ENCODE data around the gene GFOD2.

GFOD2 gene

GRCh38 chr16:67731753-67732095 lies 12.6 kb upstream of the GFOD2 start:
- no peak for DNase-seq (ENCODE audit: low read depth)

GRCh38 chr16:67731071-67731752 lies 12.1 kb upstream of the GFOD2 start:
- DNase-seq (ENCODE audit: low read depth), result no peak

- no peak for DNase-seq (ENCODE audit: low read depth)
These were observed 11.2 kb upstream of the GFOD2 start for GRCh38 chr16:67730326-67730725.

DNA sequence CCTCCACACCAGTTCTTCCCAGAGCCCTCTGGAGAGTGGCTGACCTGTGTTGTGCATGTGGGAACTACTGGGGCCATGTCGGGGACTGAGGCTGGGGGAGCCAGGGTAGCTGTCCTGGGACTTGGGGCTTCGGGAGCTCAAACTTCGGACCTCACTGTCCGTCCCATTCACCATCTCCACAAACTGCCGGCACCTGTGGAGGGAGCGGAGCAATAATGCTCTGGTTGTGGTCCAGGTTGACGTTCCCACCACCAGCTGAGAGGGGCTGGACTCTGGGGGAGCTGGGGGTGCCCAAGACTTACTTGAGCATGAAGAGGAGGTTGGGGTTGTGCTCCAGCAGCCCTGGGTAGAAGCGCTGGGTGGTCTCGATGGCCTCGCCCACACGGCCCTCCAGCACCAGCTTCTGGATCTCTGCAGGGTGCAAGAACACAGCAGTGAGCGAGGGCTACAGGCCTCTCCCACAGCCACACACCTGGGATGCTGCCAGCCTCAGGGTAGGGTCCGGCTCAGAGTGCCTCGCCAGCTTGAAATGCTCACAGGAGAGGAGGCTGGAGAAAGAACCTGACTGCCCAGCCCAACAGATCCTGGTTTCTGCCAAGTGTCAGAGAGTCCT lies 10.6 kb upstream of the GFOD2 start:
- DNase-seq (ENCODE audit: low read depth), result no peak

GRCh38 chr16:67727521-67728485 lies 8.7 kb upstream of the GFOD2 start:
- no peak for DNase-seq (ENCODE audit: low read depth)

DNA sequence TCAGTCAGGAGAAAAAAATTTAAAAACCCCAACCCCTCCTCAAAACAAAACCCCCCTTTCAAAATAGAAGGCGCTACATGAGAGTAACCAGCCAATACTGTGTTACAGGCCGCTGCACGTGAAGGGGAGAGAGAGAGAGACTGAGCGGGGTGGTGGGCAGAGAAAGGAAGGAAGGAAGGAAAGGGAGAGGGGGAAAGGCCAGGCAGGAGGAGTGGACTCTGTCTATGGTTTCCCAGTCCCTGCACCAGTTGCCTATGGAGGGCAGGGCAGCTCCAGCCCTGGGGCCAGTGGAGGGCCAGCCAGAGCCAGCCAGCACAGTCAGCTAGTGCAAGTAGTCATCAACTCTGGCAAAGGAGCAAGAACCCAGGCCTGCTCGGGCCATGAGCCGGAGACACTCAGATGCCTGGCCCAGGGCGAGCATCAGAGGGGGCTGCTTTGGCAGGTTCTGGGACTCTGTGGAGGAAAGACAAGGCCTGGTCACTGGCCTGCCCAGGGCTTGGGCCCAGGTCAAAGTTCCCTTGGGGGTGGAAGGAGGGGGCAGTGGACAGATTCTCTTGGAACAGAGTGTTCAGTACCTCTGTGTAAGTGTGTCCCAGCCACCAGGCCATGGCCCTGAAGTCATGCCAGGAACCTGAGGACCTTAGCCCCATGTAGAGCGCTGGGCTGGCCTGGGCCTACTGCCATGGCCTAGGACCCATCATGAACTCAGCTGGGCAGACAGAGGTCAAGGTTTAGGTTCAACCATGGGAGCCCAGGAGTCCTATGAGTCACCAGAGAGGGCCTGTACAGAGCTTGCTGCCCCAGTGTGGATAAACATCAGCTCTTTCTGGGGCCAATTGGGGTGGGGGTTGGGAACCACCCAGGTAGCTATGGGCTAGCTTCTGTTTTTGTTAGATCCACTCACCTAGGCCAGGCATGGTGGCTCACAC lies 7.3 kb upstream of the GFOD2 start:
- DNase-seq (ENCODE audit: low read depth), result no peak

DNA sequence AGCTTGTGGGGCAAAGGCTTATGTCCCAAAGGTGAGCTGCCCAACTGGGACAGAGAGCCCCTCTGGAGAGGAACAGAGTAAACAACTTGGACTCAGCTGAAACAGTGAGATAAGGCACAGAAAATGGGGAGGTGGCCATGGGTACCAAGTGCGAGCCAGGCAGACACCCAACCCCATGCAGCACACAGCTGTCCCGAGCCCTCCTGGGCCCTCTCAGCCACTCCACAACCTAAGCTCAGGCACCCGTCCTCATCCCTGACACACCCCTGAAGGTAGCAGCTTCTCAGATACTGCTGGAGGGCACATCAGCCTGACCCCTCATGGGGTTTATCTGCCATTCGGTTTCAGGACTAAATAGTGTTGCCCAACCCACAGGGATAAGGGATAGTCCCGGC lies 4.8 kb upstream of the GFOD2 start:
- no peak for DNase-seq (ENCODE audit: low read depth)

DNA sequence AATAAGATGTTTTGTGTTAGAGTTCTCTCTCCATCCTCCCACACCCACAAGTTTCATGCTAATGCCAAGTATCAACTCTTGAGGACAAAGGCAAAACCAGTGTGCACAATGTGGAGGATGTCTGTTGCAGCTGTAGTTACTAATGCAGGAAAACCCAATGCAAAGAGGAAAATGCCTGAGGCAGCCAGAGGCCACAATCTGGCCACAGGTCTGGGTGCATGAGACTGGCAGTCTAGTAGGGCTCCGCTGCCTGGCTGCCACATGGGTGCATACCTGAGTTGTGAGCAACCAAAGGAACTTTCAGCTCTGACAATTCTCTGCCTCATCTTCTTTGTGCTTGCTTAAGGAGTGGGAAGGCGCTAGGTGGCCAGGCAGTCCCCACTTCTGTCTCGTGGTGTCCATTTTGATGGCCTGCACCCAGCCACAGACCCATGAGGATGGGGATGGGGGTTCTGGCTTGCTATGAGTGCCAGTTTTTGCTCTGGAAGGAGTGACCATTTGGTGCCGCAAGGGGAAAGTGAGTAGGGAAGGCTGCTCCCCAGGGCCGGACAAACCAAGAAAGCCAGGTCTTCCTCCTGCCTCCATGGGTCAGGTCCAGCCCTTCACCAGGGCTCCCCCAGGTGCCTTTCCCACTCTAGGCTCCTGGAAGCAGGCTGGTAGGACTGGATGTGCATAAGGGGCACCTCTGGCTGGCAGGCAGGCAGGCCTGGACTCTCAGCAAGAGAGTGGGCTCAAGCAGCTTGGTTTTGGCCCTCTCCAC lies 4.2 kb upstream of the GFOD2 start:
- peak; percentile 72 for DNase-seq (ENCODE audit: low read depth)

DNA sequence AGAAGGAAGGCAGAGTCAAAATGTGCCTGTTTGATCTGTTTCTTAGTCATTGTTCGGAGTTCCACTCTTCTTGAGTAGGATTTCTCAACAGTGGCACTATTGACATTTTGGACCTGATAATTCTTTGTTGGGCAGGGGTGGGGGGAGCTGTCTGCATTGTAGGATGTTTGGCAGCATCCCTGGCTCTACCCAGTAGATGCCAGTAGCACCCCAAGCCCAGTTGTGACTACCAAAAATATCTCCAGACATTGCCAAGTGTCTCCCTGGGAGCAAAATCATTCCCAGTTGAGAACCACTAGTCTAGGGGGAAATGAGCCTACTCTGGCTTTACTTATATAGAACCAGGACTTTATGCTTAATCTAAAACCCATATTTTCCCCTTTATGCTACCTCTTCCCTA lies 1.1 kb upstream of the GFOD2 start:
- no peak for DNase-seq (ENCODE audit: low read depth)

- peak; percentile 19 for DNase-seq (ENCODE audit: low read depth)
These were observed 645 bp upstream of the GFOD2 start for GRCh38 chr16:67719778-67720144.

DNA sequence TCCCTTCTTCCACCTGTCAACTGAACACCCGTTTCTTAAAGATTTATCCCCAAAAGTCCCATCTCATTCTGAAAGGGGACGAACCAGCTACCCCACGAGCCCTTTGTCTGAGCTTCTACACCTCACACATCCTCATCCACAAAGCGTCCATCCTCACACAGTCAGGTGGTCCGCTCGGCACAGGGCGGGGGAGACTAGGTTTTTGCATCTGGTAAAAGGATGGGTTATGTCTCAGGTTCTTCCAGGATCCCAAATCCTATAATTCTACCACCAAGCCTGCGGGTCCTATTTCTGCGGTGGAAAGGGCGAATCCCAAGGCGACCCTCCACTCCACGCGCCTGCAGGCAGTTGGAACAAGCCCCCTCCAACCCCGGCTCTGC lies 458 bp downstream of the GFOD2 start:
- no peak for DNase-seq (ENCODE audit: low read depth)

GRCh38 chr16:67716097-67716496 lies 3.0 kb downstream of the GFOD2 start:
- no peak for DNase-seq (ENCODE audit: low read depth)

DNA sequence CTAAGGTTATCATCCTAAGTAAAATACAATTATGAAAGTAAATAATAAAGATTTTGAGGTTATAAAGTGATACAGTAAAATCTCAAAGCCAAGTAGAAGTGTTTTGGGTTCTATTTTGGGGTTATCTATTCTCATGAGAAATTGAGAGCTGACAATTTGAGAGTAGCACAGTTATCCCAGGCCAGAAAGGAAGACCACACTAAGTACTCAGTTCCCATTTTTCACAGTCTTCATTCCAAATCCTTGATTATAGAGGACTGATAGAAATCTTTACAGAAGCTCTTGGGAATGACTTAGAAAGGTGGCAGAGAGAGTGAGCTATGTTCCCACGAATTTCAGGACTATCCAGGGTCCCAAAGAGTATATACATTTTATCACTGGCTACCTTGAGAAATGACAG lies 4.6 kb downstream of the GFOD2 start:
- DNase-seq (ENCODE audit: low read depth), result no peak

- DNase-seq (ENCODE audit: low read depth), result no peak
These were observed 5.4 kb downstream of the GFOD2 start for GRCh38 chr16:67713647-67714273.

- no peak for DNase-seq (ENCODE audit: low read depth)
These were observed 8.5 kb downstream of the GFOD2 start for GRCh38 chr16:67710607-67711006.

DNA sequence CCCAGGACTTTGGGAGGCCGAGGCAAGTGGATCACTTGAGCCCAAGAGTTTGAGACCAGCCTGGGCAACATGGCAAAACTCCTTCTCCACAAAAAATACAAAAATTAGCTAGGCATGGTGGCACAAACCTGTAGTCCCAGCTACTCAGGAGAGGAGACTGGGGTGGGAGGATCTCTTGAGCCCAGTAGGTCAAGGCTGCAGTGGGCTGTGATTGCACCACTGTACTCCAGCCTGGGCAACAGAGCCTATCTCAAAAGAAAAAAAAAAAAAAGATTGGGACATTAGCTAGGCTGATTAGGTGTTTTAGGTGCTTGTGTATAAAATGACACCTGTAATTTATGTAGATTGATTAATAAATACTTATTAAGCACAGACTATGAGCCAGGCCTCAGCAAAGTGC lies 10.1 kb downstream of the GFOD2 start:
- DNase-seq (ENCODE audit: low read depth), result no peak

DNA sequence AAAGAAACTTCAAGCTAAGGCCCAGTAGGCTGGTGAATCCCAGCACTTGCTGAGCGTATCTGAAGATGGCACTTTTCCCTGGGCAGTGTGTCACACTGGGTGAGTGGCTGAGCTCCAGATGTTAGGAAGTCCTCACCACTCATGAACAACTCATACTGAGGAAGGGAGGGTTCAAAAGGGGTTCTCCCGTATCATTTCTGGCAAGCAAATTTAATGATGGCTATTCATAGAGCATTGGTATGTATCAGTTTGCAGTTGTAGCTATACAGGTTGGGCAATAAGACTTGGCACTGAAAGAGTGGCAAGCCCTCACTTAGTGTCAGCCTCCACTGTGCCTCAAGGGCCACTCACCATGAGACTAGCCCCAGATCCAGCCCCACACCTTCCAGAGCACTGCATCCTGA lies 10.7 kb downstream of the GFOD2 start:
- peak; percentile 21 for DNase-seq (ENCODE audit: low read depth)

DNA sequence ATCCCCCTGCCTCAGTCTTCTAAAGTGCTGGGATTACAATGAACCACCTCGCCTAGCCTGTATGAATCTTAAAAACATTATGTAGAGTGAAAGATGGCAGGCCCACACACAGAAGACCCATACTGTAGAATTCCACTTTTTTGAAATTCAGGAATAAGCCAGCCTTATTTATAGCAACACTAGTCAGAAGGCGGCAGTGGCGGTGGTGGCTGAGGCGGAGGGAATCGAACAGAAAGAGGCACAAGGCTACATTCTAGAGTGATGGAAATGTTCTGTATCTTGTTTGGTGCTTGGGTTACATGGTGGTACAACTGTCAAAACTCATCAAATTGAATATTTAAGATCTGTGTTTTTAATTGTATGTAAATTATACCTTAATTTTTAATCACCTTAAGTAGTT lies 11.3 kb downstream of the GFOD2 start:
- no peak for DNase-seq (ENCODE audit: low read depth)

GRCh38 chr16:67707210-67707609 lies 11.9 kb downstream of the GFOD2 start:
- DNase-seq (ENCODE audit: low read depth), result no peak

GRCh38 chr16:67704110-67704509 lies 15.0 kb downstream of the GFOD2 start:
- DNase-seq (ENCODE audit: low read depth), result no peak

- no peak for DNase-seq (ENCODE audit: low read depth)
These were observed 15.5 kb downstream of the GFOD2 start for GRCh38 chr16:67703626-67704025.
